GM18498 (cell line): Measurements from ENCODE around the gene ATP6V1F.

ENCODE experiments used
- ATAC-seq: cut with Tn5 transposase; IDR thresholded peaks from one replicate; pipeline ENCODE4 v1.9.1; 2021; ENCODE audit warnings: mild to moderate bottlenecking, moderate library complexity; ENCODE audit not compliant: unreplicated experiment

Gene ATP6V1F

GRCh38 chr7:128862571-128863432 is at the start of gene ATP6V1F:
ATP6V1F (plus strand) TSS chr7:128862856; CDS start chr7:128862905, 49 bp downstream.
- peak; percentile 85 for ATAC-seq

- no peak for ATAC-seq
Measured at GRCh38 chr7:128814499-128814898, 48.2 kb upstream of the ATP6V1F start.

- no peak for ATAC-seq
Measured at GRCh38 chr7:128815289-128815942, 47.2 kb upstream of the ATP6V1F start.

- no peak for ATAC-seq
Measured at GRCh38 chr7:128818694-128819093, 44.0 kb upstream of the ATP6V1F start.

- ATAC-seq, result no peak
Measured at GRCh38 chr7:128821724-128822123, 40.9 kb upstream of the ATP6V1F start.

- ATAC-seq, result no peak
Measured at GRCh38 chr7:128826512-128826911, 36.1 kb upstream of the ATP6V1F start.

GRCh38 chr7:128826916-128827247 is 35.8 kb upstream of the ATP6V1F start:
- no peak for ATAC-seq

GRCh38 chr7:128827248-128827958 is 35.3 kb upstream of the ATP6V1F start:
- no peak for ATAC-seq

- ATAC-seq, result no peak
Measured at GRCh38 chr7:128827971-128828711, 34.5 kb upstream of the ATP6V1F start.

GRCh38 chr7:128829391-128830166 is 33.1 kb upstream of the ATP6V1F start:
- no peak for ATAC-seq

GRCh38 chr7:128830231-128831177 is 32.2 kb upstream of the ATP6V1F start, which contains the start of gene FLNC:
FLNC (plus strand) TSS chr7:128830406; CDS start chr7:128830638, 232 bp downstream.
- no peak for ATAC-seq

- no peak for ATAC-seq
Measured at GRCh38 chr7:128831178-128831993, 31.3 kb upstream of the ATP6V1F start.

GRCh38 chr7:128831994-128832879 is 30.4 kb upstream of the ATP6V1F start:
- no peak for ATAC-seq

GRCh38 chr7:128832880-128833147 is 29.8 kb upstream of the ATP6V1F start:
- no peak for ATAC-seq

GRCh38 chr7:128833148-128833945 is 29.3 kb upstream of the ATP6V1F start:
- ATAC-seq, result no peak

GRCh38 chr7:128833946-128834325 is 28.7 kb upstream of the ATP6V1F start:
- no peak for ATAC-seq
